ENCODE results near the gene GRIA3. TPM values are rescaled to one million over a fixed set of nuclear protein-coding genes. Genes with fewer than 3 reads are reported as not detected.

GRIA3 gene
- total RNA-seq, 1 experiment from 2014 or later, result not detected

DNA sequence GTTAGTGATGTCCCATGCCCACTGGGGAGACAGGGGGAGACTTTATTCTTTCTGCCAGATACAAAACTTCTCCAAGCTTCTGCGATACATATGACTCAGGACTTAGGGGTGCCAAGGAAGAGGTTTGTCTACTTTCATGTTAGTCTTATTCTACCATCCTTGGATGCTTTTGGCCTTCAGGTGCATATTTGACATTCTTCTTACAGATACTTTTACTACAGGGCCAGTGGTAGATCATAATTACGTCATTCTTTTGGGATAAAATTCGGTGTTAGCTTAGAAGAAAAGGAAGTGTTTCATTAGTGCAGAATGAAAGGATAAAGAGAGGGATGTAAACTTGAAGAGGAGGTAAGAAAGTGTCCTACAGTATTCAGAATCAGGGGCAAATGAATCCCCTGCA lies 303.6 kb downstream of the GRIA3 start:
- no peaks in the 10 kb centered on the region for H3K9me3 ChIP-seq (ENCODE audit: low read depth, low read length, poor library complexity, severe bottlenecking)
- CTCF ChIA-PET, result no interaction called here
- intact Hi-C loops (cut with micrococcal nuclease; ENCODE audit: unreplicated experiment), result no loop called here
- BruUV-seq (replicated peaks), result no TSS peak
- H3K4me1 ChIP-seq (ENCODE audit: insufficient read depth, low read length, poor library complexity, severe bottlenecking), result no peaks in the 10 kb centered on the region
- TF ChIP-seq, protein P1, sequence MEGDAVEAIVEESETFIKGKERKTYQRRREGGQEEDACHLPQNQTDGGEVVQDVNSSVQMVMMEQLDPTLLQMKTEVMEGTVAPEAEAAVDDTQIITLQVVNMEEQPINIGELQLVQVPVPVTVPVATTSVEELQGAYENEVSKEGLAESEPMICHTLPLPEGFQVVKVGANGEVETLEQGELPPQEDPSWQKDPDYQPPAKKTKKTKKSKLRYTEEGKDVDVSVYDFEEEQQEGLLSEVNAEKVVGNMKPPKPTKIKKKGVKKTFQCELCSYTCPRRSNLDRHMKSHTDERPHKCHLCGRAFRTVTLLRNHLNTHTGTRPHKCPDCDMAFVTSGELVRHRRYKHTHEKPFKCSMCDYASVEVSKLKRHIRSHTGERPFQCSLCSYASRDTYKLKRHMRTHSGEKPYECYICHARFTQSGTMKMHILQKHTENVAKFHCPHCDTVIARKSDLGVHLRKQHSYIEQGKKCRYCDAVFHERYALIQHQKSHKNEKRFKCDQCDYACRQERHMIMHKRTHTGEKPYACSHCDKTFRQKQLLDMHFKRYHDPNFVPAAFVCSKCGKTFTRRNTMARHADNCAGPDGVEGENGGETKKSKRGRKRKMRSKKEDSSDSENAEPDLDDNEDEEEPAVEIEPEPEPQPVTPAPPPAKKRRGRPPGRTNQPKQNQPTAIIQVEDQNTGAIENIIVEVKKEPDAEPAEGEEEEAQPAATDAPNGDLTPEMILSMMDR (conservative IDR thresholded peaks at IDR 0.05; ENCODE audit: low read depth, low read length), result no peak
- TF ChIP-seq EZH2 (IDR thresholded peaks at IDR 0.05; ENCODE audit: borderline replicate concordance, low read depth, low read length, poor library complexity, severe bottlenecking), result no peak
- POLR2A ChIA-PET (ENCODE audit: low non-redundant PET), result no interaction called here
- H3K27me3 ChIP-seq (replicated peaks; ENCODE audit: insufficient read depth, low read depth, low read length, poor library complexity), result no peaks in the 10 kb centered on the region
- H3K4me3 ChIP-seq (ENCODE audit: low read depth, low read length, poor library complexity, severe bottlenecking), result no peak overlapping the region
- H3K27ac ChIP-seq (ENCODE audit: low read depth, low read length, poor library complexity, severe bottlenecking), result no peak overlapping the region
- H3K36me3 ChIP-seq (ENCODE audit: insufficient read depth, low read length, poor library complexity, severe bottlenecking), result no peaks in the 10 kb centered on the region
- no peak for DNase-seq (ENCODE audit: low spot score)

DNA sequence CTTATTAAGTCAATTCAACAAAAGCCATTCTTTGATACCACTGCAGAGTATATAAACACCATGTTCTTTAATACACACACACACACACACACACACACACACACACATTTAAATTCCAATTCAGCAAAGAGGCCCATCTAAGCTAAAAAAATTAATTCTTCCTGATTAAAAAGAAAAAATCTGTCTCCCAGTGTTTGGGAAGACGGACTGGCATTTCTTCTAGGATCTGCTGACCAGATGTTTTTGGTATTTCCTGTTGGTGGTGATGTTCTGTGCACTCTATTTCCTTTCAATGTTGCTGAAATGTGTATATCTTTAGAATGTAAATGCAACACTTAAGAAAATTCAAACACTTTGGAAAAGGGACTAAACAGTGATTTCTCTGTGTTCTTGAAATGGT lies 304.9 kb downstream of the GRIA3 start:
- Histone ChIP-seq H3K4me1 (ENCODE audit: insufficient read depth, low read length, poor library complexity, severe bottlenecking) (no peaks in the 10 kb centered on the region), H3K4me3 (ENCODE audit: low read depth, low read length, poor library complexity, severe bottlenecking) (no peak overlapping the region), H3K9me3 (ENCODE audit: low read depth, low read length, poor library complexity, severe bottlenecking) (no peaks in the 10 kb centered on the region), H3K27ac (ENCODE audit: low read depth, low read length, poor library complexity, severe bottlenecking) (no peak overlapping the region), H3K36me3 (ENCODE audit: insufficient read depth, low read length, poor library complexity, severe bottlenecking) (no peaks in the 10 kb centered on the region), H3K27me3 (replicated peaks; ENCODE audit: insufficient read depth, low read depth, low read length, poor library complexity) (no peaks in the 10 kb centered on the region)
- POLR2A ChIA-PET (ENCODE audit: low non-redundant PET), result no interaction called here
- intact Hi-C loops (cut with micrococcal nuclease; ENCODE audit: unreplicated experiment), result no loop called here
- BruUV-seq (replicated peaks), result no TSS peak
- DNase-seq (ENCODE audit: low spot score), result no peak
- TF ChIP-seq, protein P1 (conservative IDR thresholded peaks at IDR 0.05; ENCODE audit: low read depth, low read length), result no peak
- TF ChIP-seq EZH2 (IDR thresholded peaks at IDR 0.05; ENCODE audit: borderline replicate concordance, low read depth, low read length, poor library complexity, severe bottlenecking), result no peak
- CTCF ChIA-PET, result no interaction called here

DNA sequence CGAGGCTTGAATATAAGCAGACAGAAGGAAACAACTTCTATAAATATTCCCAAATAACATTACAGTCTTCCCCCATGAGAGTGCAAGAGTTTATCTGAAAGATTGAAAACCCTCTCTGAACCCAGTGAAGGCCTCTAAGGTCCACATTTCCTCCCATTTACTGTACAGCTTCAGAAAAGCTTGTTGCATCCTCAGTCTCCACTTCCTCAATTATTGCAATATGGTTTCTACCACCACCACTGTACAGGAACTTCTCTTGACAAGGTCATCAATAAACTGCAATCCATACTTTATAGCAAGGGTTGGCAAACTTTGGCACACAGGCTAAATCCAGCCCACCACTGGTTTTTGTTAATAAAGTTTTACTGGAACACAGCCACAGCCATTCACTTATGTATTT lies 309.8 kb downstream of the GRIA3 start:
- H3K9me3 ChIP-seq (ENCODE audit: low read depth, low read length, poor library complexity, severe bottlenecking), result no peaks in the 10 kb centered on the region
- CTCF ChIA-PET, result no interaction called here
- BruUV-seq (replicated peaks), result no TSS peak
- no peak overlapping the region for H3K27ac ChIP-seq (ENCODE audit: low read depth, low read length, poor library complexity, severe bottlenecking)
- no peak for TF ChIP-seq EZH2 (IDR thresholded peaks at IDR 0.05; ENCODE audit: borderline replicate concordance, low read depth, low read length, poor library complexity, severe bottlenecking)
- TF ChIP-seq, protein P1 (conservative IDR thresholded peaks at IDR 0.05; ENCODE audit: low read depth, low read length), result no peak
- H3K27me3 ChIP-seq (replicated peaks; ENCODE audit: insufficient read depth, low read depth, low read length, poor library complexity), result no peaks in the 10 kb centered on the region
- H3K4me1 ChIP-seq (ENCODE audit: insufficient read depth, low read length, poor library complexity, severe bottlenecking), result no peaks in the 10 kb centered on the region
- POLR2A ChIA-PET (ENCODE audit: low non-redundant PET), result no interaction called here
- no peaks in the 10 kb centered on the region for H3K36me3 ChIP-seq (ENCODE audit: insufficient read depth, low read length, poor library complexity, severe bottlenecking)
- intact Hi-C loops (cut with micrococcal nuclease; ENCODE audit: unreplicated experiment), result no loop called here
- no peak overlapping the region for H3K4me3 ChIP-seq (ENCODE audit: low read depth, low read length, poor library complexity, severe bottlenecking)
- DNase-seq (ENCODE audit: low spot score), result no peak
